ENCODE results near the gene SH3YL1.
"Not testable (repeated sequence)": the region's sequence is repeated elsewhere in the genome, so short reads cannot be mapped to it uniquely, and the experiment has no call there.

SH3YL1 gene

DNA sequence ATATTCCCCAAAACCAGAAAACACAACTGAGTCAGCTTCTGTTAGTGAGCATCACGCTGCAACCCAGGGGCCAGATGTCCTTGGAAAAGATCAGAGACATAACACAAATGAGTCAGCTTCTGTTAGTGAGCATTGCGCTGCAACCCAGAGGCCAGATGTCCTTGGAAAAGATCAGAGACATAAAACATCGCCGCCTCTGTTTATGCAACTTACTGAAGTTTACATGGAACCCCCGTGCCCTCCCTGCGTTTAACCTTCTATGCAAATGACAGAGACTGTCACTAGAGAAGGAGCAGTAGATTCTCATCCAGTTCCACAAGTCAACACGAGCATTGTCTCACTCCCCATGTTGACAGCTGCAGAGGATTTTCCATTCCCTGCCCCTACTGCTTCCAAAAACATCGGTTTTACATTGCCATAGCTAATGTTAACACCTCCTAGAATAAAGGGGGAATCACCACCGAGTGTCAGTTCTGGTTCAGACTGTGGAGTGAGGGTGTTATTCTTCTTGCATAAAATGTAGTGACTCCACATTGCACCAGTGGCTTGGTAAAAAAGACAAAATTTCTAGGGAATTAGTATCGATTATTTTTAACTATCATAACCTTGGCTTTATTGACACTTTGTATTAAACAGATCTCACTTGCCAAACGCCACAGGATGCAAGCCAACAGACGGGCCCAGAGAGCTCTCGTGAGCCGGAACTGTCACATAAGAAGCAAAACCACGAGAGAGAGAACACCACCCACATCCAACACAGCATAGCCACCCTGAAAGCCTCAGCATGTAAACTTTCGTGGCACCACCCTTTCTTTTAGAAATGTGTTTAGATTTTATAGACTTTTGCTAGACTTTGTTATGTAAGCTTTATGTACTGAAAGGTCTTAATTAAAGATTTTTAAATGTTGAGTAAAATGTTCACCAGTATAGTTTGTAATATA is 87.7 kb downstream of the SH3YL1 start:
- TF ChIP-seq CTCF (IDR thresholded peaks at IDR 0.05; ENCODE audit: low read depth, low read length): no peak
- DNase-seq (ENCODE audit: low read depth in 2 of 2): peak in 1 of 2 donors; percentile 4
- H3K4me3 ChIP-seq (replicated peaks in 1 of 2; ENCODE audit: low read depth in 2 of 2, low read length in 2 of 2): no peak overlapping the region

- H3K4me3 ChIP-seq (replicated peaks in 1 of 2; ENCODE audit: low read depth in 2 of 2, low read length in 2 of 2): no peak overlapping the region
- DNase-seq (ENCODE audit: low read depth in 2 of 2): no peak
- TF ChIP-seq CTCF (IDR thresholded peaks at IDR 0.05; ENCODE audit: low read depth, low read length): no peak
Measured at GRCh38 chr2:175161-175786, 88.6 kb downstream of the SH3YL1 start.

DNA sequence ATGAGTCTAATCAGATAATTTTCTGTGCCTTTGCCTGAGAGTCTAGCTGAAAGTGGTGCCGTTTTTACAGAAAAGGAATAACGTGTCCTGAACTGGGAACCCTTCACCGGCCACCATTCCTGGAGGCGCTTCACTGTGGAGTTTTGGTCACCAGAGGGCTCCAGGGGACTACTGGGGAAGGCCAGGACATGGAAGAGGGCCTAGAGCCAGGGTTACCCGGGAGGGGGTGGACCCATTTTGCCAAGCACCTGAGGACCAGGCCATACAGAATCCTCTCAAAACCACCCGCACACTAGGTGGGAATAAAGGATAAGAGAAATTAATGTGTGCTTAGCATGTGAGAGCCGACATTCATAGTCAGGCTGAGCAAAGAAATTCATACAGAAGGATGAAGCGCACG is 91.7 kb downstream of the SH3YL1 start:
- DNase-seq (ENCODE audit: low read depth in 2 of 2); H3K4me3 ChIP-seq (replicated peaks in 1 of 2; ENCODE audit: low read depth in 2 of 2, low read length in 2 of 2): not testable (repeated sequence)
- peak; percentile 1 for TF ChIP-seq CTCF (IDR thresholded peaks at IDR 0.05; ENCODE audit: low read depth, low read length)

DNA sequence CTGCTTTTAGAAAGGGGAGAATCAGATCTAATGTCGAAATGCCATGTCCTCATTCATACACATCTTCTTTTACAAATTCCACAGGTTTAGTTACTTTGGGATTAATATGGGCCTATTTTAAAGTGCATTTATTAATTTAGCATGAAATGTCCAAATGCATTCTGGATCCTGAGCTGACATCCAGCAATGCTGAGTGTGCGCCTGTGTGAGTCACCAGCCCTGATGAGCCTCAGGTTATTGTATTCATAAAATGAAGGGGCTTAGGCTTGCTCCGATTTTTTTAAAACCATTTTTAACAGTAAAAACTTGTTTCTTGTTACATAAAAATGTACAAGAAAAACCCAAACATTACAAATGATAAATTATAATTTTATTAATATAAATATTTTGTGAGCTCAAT is 94.1 kb downstream of the SH3YL1 start:
- no peak for TF ChIP-seq CTCF (IDR thresholded peaks at IDR 0.05; ENCODE audit: low read depth, low read length)
- no peak for DNase-seq (ENCODE audit: low read depth in 2 of 2)
- no peak overlapping the region for H3K4me3 ChIP-seq (replicated peaks in 1 of 2; ENCODE audit: low read depth in 2 of 2, low read length in 2 of 2)

Measured in cardiac fibroblast (primary cell).